ENCODE results near the gene DSTYK.

- TF ChIP-seq CTCF (IDR thresholded peaks at IDR 0.05) = no peak
- TF ChIP-seq POLR2A (IDR thresholded peaks at IDR 0.05) = no peak
- TF ChIP-seq POLR2AphosphoS5 (IDR thresholded peaks at IDR 0.05) = no peak
Observed at GRCh38 chr1:205246351-205247119, 35.0 kb upstream of the DSTYK start.
